Lower leg skin (tissue), 4 donors: ENCODE measurements around the gene DUSP15. TPM values are rescaled to one million over a fixed set of nuclear protein-coding genes. Genes with fewer than 3 reads are reported as not detected.

Experiments
- DNase-seq, 2 donors: peaks; one replicate each; pipeline ENCODE4 v3.0.0-alpha.2; 2019; ENCODE audit warnings: low spot score in 2 of 2
- H3K4me3 ChIP-seq: fragments of 200-600 bp; sonication (generic); 2 replicates; pipeline ENCODE4 v1.5.1; 2017; ENCODE audit warnings: mild to moderate bottlenecking, low read depth; ENCODE audit not compliant: poor library complexity, severe bottlenecking
- POLR2A ChIP-seq, 2 donors: fragments of 450-650 bp; IDR thresholded peaks; one replicate each; pipeline ENCODE4 v1.6.1; 2016 to 2017; ENCODE audit warnings: antibody characterized with exemption in 2 of 2, mild to moderate bottlenecking in 1 of 2, moderate library complexity in 1 of 2
- WGBS, 2 donors: methylation state at CpG; one replicate each; pipeline ENCODE4 v1.1.5; 2018; 5-methylcytosine and 5-hydroxymethylcytosine counted together
- intact Hi-C: fragments of 100-400 bp; cut with DNase I; formaldehyde crosslinking; loops from one replicate; pipeline ENCODE4 v1.15.0; 2023; ENCODE audit warnings: low total_unique reads
- total RNA-seq, 4 donors: library from RNA; depleted of rRNA; stranded (reverse); fragments of >200 nt; gene quantifications; one replicate each; pipeline ENCODE4 v1.1.0, GENCODE V29; 2016
- TF ChIP-seq, protein P1 (sequence below), 3 donors: fragments of 450-650 bp; IDR thresholded peaks; one replicate each; pipeline ENCODE4 v1.5.1; 2016; ENCODE audit warnings: antibody characterized with exemption in 3 of 3, mild to moderate bottlenecking in 3 of 3, moderate library complexity in 2 of 3

DUSP15 gene
- total RNA-seq, 4 donors from 2014 or later, result 1.5 TPM; not detected in 3

DNA sequence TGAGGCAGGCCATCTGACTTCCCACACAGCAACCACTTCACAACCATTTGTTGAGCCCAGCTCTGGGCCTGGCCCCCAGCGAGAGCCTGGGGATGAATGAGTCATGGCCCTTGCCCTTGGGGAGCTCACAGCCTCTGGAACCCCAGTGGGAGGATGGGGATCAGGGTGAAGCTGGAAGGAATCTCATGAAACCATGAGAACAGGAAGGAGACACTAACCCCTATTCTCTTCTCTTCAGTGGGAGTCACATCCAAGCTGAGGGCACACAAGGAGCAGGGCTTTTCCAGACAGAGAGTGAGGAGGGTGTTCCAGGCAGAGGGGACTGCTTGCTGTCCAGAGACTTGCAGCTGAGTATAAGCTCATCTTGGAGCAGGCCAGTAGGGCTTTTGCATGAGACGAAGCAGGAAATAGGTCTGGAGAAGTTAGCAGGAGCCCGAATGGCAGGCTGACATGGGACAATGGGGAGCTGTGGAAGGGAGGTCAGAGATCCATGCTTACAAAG is 32.4 kb downstream of the DUSP15 start:
- no peak overlapping the region for H3K4me3 ChIP-seq
- TF ChIP-seq, protein P1, sequence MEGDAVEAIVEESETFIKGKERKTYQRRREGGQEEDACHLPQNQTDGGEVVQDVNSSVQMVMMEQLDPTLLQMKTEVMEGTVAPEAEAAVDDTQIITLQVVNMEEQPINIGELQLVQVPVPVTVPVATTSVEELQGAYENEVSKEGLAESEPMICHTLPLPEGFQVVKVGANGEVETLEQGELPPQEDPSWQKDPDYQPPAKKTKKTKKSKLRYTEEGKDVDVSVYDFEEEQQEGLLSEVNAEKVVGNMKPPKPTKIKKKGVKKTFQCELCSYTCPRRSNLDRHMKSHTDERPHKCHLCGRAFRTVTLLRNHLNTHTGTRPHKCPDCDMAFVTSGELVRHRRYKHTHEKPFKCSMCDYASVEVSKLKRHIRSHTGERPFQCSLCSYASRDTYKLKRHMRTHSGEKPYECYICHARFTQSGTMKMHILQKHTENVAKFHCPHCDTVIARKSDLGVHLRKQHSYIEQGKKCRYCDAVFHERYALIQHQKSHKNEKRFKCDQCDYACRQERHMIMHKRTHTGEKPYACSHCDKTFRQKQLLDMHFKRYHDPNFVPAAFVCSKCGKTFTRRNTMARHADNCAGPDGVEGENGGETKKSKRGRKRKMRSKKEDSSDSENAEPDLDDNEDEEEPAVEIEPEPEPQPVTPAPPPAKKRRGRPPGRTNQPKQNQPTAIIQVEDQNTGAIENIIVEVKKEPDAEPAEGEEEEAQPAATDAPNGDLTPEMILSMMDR (IDR thresholded peaks at IDR 0.05), result no peak
- no peak for TF ChIP-seq POLR2A (IDR thresholded peaks at IDR 0.05)
- 58 to 73% methylated on average over 3 of the region's 3 CpGs for WGBS, 2 donors
- intact Hi-C loops, result no loop called here
- DNase-seq, result no peak

DNA sequence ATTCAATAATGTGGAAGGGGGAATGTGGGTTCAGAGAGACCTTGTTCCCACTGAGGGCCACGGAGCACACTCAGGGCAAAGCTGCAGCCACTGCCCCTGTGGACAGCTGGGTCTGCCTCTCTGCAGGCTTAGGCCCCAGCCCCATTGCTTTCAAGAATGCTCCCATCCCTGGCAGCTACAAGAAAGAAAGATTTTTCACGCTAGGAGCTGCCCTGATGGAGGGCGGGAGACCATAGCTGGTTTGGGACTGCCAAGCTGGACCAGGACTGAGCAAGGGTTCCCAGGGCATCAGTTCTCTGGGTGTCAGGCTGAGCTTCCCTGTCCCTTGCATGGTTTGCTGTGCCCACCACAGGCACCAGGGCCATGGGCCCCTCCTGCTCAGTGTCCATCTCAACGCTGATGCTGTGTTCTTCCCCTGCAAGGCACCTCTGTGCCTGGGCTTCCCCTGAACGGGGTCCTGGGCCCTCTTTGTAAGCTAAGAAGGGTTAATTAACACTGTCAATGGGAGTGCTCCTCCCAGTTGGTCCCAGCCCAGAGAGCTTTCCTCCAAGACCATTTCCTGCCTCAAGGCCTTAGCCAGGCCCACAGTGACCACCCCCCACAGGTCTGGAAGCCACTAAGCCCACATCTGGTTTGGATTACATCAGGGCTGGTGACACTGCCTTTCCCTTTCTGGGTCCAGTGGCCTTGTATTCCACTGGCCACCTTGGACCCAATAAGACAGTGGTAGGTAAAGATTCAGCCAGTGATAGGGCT is 33.3 kb downstream of the DUSP15 start:
- intact Hi-C loops, result no loop called here
- no peak for DNase-seq
- 51 to 73% methylated on average over 5 of the region's 5 CpGs for WGBS, 2 donors
- no peak overlapping the region for H3K4me3 ChIP-seq
- no peak for TF ChIP-seq POLR2A (IDR thresholded peaks at IDR 0.05)
- TF ChIP-seq, protein P1 (IDR thresholded peaks at IDR 0.05), result no peak

DNA sequence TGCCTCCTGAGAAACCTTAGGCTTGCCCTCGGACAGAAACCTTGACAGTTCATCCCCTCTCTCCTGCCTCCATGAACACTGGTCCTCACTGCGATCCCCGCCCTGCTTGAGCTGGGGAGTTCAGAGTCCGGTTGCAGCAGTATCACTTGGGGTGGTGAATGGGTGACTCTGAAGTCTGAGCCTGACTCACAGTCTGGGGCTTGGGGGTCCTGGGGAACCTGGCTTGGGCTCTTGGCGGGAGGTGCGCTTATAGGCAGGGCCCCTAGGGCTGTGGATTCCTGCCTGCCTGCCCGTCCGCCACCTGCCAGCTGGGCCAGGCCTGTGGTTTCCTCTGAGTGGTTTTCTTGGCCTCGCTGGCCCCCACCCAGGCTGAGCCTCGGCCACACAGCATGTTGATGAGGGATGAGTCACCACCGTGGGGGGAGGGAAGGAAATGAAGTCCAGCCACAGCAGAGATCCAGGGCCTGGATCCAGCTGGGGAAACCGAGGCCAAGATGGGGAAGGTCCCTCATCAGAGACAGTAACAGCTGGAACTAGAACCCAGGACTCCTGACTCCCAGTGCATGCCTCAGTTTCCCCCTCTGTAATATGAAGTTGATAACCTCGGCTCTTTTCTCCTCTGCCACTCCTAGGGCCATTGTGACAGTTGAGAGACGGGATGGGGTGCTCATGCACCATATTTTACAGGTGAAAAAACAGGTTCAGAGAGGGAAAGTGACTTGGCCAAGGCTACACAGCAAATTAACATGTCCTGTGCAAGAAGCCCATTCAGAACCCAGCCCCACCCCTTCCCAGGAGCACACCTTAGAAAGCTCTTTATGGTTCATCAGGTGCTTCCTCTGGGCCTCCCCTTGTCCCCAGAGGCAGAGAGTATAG is 34.1 kb downstream of the DUSP15 start:
- WGBS, 2 donors, result 24 to 45% methylated on average over 10 to 12 of the region's 14 CpGs
- intact Hi-C loops, result no loop called here
- TF ChIP-seq POLR2A (IDR thresholded peaks at IDR 0.05), result no peak
- TF ChIP-seq, protein P1 (IDR thresholded peaks at IDR 0.05), result no peak
- peak; percentile 65 to 94 for DNase-seq
- no peak overlapping the region for H3K4me3 ChIP-seq

DNA sequence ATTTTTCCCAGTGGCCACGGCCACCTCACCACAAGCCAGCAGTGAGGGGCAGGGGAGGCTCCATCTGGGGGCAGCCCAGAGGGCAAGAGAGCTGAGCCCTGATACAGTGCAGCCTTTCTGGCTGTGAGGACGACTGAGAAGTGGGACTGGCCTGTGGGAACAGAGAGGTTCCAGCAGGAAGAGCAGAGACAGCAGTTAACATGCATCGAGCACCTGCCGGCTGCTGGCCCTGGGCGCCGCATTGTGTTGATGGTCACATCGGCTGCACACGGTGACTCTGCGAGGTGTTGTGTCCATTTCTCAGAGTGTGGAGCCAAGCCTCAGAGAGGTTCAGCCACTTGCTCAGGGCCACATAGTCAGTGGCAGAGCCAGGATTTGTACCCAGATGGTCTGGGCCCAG is 34.8 kb downstream of the DUSP15 start:
- no peak for TF ChIP-seq POLR2A (IDR thresholded peaks at IDR 0.05)
- TF ChIP-seq, protein P1 (IDR thresholded peaks at IDR 0.05), result no peak
- no peak overlapping the region for H3K4me3 ChIP-seq
- no peak for DNase-seq
- intact Hi-C loops, result no loop called here
- whole genome bisulfite sequencing, 2 donors, result 79 to 80% methylated on average over 8 to 9 of the region's 9 CpGs

DNA sequence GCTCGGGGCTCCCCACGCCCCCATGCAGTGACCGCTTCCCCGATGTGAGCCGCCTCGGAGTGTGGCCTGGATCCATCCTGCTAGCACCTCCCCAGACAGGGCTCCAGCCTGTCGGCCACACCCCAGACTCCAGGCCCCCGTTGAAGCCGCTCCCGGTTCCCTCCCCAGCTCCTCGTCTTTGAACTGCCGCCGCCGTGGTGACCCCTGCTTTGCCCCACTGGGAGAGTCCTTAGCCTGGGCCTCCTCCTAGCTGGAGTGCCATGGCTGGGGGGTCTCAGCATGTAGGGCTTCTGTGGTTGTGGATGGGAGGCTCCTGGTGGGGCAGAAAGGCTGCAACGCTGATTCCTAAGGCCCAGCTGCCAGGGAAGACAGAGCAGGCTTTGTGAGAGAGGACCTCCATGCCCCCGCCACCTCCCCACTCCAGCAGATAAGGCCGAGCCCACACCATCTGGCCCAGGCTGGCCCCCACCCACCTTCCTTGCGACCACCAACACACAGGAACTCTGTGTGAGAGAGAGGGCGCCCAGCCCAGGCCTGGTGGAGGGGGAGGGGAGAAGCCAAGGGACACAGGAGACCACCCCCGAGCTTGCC is 36.3 kb downstream of the DUSP15 start:
- intact Hi-C loops, result no loop called here
- 75% methylated on average over 17 of the region's 20 CpGs for WGBS, 2 donors
- TF ChIP-seq POLR2A (IDR thresholded peaks at IDR 0.05), result no peak
- TF ChIP-seq, protein P1 (IDR thresholded peaks at IDR 0.05), result no peak
- no peak for DNase-seq
- H3K4me3 ChIP-seq, result no peak overlapping the region
